Measurements from ENCODE around the gene PTH2R. TPM values are rescaled to one million over a fixed set of nuclear protein-coding genes. Genes with fewer than 3 reads are reported as not detected.

The PTH2R gene
- total and polyA plus RNA-seq, 2 of the 4 experiments (the other 2 are of a cell fraction): under 0.01 TPM; not detected in 1

DNA sequence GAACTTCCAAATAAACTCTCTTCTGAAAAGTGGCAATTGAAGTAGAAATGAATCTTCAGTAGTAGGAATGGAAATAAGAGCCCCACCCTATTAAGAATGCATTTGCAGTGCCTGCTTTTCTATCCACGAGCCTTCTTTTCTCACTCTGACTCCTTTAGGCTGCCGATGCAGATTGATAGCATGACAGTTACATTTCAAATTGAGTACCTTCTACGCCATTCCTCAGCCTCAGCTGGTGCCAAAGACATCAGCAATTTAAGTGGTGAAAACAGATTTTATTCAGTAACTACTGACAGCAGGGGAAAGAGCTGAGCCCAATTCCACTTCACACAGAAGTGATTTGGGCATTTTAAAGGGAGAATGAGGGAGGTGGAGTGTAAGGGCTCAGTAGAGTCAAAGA is 85.5 kb downstream of the PTH2R start:
- Histone ChIP-seq H4K8ac (ENCODE audit: low read depth in 2 of 2, low read length in 2 of 2) (no peak overlapping the region), H3K14ac (replicated peaks; ENCODE audit: low read depth, low read length) (no peak overlapping the region), H4K91ac (ENCODE audit: insufficient read depth, low read depth, low read length) (no peak overlapping the region), H3K18ac (ENCODE audit: low read depth, low read length) (no peak overlapping the region), H4K5ac (ENCODE audit: low read depth, low read length) (no peak overlapping the region), H2BK120ac (ENCODE audit: low read depth, low read length) (no peak overlapping the region), H2BK15ac (ENCODE audit: low read depth, low read length) (no peak overlapping the region), H3K27me3 (ENCODE audit: control insufficient read depth, insufficient read depth, low read length) (no peaks in the 10 kb centered on the region), H3K9me3 (ENCODE audit: control insufficient read depth, insufficient read depth, low read length) (peaks cover 21% of the 10 kb centered on the region), H3K36me3 (ENCODE audit: control insufficient read depth, insufficient read depth, low read length) (no peaks in the 10 kb centered on the region), H3K27ac (ENCODE audit: insufficient read depth, low read length) (no peak overlapping the region), H3K9me1 (ENCODE audit: insufficient read depth, low read length) (no peaks in the 10 kb centered on the region), H3K4me1 (ENCODE audit: control insufficient read depth, insufficient read depth, low read length) (no peaks in the 10 kb centered on the region), H2AK9ac (replicated peaks; ENCODE audit: low read depth, low read length, poor library complexity) (no peak overlapping the region), H3K56ac (ENCODE audit: extremely low read depth, insufficient read depth, low read length) (no peak overlapping the region), H3K4ac (ENCODE audit: low read depth, low read length) (no peak overlapping the region), H2AFZ (replicated peaks; ENCODE audit: low read length, poor library complexity) (no peak overlapping the region), H3K9ac (ENCODE audit: low read depth, low read length) (no peak overlapping the region), H2BK20ac (ENCODE audit: low read depth, low read length) (no peak overlapping the region), H4K20me1 (ENCODE audit: insufficient read depth, low read length) (no peaks in the 10 kb centered on the region), H2BK5ac (ENCODE audit: low read depth, low read length, poor library complexity, severe bottlenecking) (no peak overlapping the region), H2AK5ac (ENCODE audit: low read depth, low read length) (no peak overlapping the region), H3K4me3 (ENCODE audit: insufficient read depth, low read depth, low read length) (no peak overlapping the region), H3K79me1 (ENCODE audit: low read depth in 1 of 2, low read length in 2 of 2) (no peaks in the 10 kb centered on the region), H3K4me2 (ENCODE audit: low read depth, low read length) (no peak overlapping the region), H3K23ac (ENCODE audit: low read depth, low read length) (no peak overlapping the region)
- POLR2A ChIA-PET (ENCODE audit: unreplicated experiment): no interaction called here
- no peak for DNase-seq
- WGBS, 2 experiments (ENCODE audit: extremely low coverage in 2 of 2, insufficient read length in 1 of 2): no CpG with 5 or more reads among the region's 3 CpGs
- dilution Hi-C loops (cut with HindIII; ENCODE audit: low sequenced_read_pairs, unreplicated experiment) (no loop called here), intact Hi-C loops (cut with micrococcal nuclease) (no loop called here), in situ Hi-C loops (cut with MboI; ENCODE audit: low sequenced_read_pairs) (no loop called here)
- no peak for TF ChIP-seq NFE2L2 (IDR thresholded peaks at IDR 0.05; ENCODE audit: low read depth, low read length)
- TF ChIP-seq RAD21 (IDR thresholded peaks at IDR 0.05; ENCODE audit: low read length): no peak
- no TSS peak for BruUV-seq (replicated peaks)
- CTCF ChIA-PET: no interaction called here
- ATAC-seq (ENCODE audit: low read depth): no peak

All from IMR-90 (cell line).